ENCODE measurements around the gene CARD9.

DNA sequence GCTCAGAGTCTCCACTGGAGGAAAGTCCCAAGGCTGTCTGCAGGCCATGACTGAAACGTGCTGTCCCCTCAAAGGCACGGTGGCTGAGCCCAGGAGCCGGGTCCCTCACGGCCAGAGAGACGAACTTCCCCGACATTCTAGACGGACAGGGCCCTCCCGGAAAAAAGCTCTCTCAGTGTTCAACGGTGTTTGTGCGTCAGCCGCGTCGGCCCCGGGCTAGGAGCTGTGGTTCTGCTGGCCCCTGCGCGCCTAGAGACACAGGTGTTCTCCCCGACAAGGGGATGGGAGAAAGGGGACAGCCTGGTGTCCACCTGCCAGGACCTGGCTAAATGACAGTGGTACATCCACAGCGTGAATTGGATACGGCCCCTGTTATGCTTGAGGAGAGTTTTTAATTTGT is 51.9 kb downstream of the CARD9 start:
- TF ChIP-seq CTCF (IDR thresholded peaks at IDR 0.05) (no peak), EZH2 (IDR thresholded peaks at IDR 0.05) (no peak)

Measured in neural progenitor cell (in vitro differentiated cells).